Parathyroid adenoma (tissue), 2 donors: Measurements from ENCODE around the gene ALMS1.
"Not testable (repeated sequence)": the region's sequence is repeated elsewhere in the genome, so short reads cannot be mapped to it uniquely, and the experiment has no call there.

Experiments used
- H2AFZ ChIP-seq: fragments of 300-600 bp; sonication (generic); one replicate; pipeline ENCODE4 v1.7.0; 2017; ENCODE audit warnings: antibody characterized with exemption, mild to moderate bottlenecking
- H3K27ac ChIP-seq: fragments of 300-600 bp; sonication (generic); one replicate; pipeline ENCODE4 v1.7.0; 2017
- H3K27me3 ChIP-seq: fragments of 300-600 bp; sonication (generic); one replicate; pipeline ENCODE4 v1.7.0; 2017; ENCODE audit warnings: low read length; ENCODE audit not compliant: control insufficient read depth, insufficient read depth
- H3K36me3 ChIP-seq: fragments of 300-600 bp; sonication (generic); one replicate; pipeline ENCODE4 v1.7.0; 2017; ENCODE audit warnings: low read length; ENCODE audit not compliant: control insufficient read depth, insufficient read depth
- H3K4me1 ChIP-seq: fragments of 300-600 bp; sonication (generic); one replicate; pipeline ENCODE4 v1.7.0; 2017; ENCODE audit warnings: control low read depth
- H3K4me2 ChIP-seq: fragments of 300-600 bp; sonication (generic); one replicate; pipeline ENCODE4 v1.7.0; 2017; ENCODE audit warnings: low read length
- H3K4me3 ChIP-seq: fragments of 300-600 bp; sonication (generic); one replicate; pipeline ENCODE4 v1.7.0; 2017; ENCODE audit warnings: low read depth, low read length
- H3K79me2 ChIP-seq: fragments of 300-600 bp; sonication (generic); one replicate; pipeline ENCODE4 v1.7.0; 2017; ENCODE audit warnings: control low read depth
- H3K9ac ChIP-seq: fragments of 300-600 bp; sonication (generic); one replicate; pipeline ENCODE4 v1.7.0; 2017; ENCODE audit warnings: mild to moderate bottlenecking
- H3K9me3 ChIP-seq: fragments of 300-600 bp; sonication (generic); one replicate; pipeline ENCODE4 v1.7.0; 2017; ENCODE audit warnings: low read length; ENCODE audit not compliant: control insufficient read depth
- CTCF ChIP-seq: fragments of 300-600 bp; sonication (generic); IDR thresholded peaks from one replicate; pipeline ENCODE4 v1.7.0; 2017; ENCODE audit warnings: antibody characterized with exemption, mild to moderate bottlenecking
- donor health status: primary hyperparathyroidism.

The ALMS1 gene

DNA sequence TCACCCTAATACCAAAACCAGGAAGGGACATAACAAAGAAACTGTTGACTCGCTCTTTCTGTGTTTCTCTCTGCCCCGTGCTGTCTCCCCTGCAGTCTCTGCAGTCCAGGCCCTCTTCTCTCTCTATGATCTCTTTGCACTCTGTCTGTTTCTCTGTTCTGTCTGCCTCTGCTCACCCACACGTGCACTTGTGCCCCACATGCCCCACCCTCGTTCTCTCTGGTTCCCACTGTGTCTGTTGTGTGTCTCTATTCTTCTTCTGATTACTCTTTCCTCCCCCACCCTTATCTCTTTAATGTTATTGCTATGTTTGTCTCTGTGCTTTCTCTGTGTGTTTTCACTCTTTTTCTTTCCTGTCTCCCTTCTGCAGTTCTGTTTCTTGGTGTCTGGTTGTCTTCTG is 202.5 kb downstream of the ALMS1 start:
- H3K4me1 ChIP-seq: no peaks in the 10 kb centered on the region
- no peak overlapping the region for H3K4me2 ChIP-seq
- H3K79me2 ChIP-seq: no peaks in the 10 kb centered on the region
- H3K9ac ChIP-seq: no peak overlapping the region
- H3K9me3 ChIP-seq: no peaks in the 10 kb centered on the region
- no peaks in the 10 kb centered on the region for H3K36me3 ChIP-seq
- TF ChIP-seq CTCF: no peak
- H2AFZ ChIP-seq: no peak overlapping the region
- no peaks in the 10 kb centered on the region for H3K27me3 ChIP-seq
- H3K27ac ChIP-seq: no peak overlapping the region
- H3K4me3 ChIP-seq: no peak overlapping the region

DNA sequence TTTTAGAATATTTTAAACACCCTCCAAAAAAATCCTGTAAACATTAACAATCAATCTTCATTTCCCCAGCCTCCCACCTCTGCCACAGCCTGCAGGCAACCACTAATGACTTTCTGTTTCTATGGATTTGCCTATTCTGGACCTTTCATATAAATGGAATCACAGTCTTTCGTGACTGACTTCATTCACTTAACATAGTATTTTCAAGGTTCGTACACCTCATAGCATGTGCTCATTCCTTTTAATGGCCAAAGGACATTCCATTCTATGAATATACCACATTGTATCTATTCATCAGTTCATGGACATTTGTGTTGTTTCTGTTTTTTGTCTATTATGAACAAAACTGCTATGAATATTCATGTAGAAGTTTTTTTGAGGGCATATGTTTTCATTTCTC is 208.0 kb downstream of the ALMS1 start:
- TF ChIP-seq CTCF: no peak
- Histone ChIP-seq H3K4me3 (no peak overlapping the region), H2AFZ (no peak overlapping the region), H3K4me2 (no peak overlapping the region), H3K4me1 (no peaks in the 10 kb centered on the region), H3K36me3 (no peaks in the 10 kb centered on the region), H3K79me2 (no peaks in the 10 kb centered on the region), H3K9ac (no peak overlapping the region), H3K27ac (no peak overlapping the region), H3K9me3 (no peaks in the 10 kb centered on the region), H3K27me3 (no peaks in the 10 kb centered on the region)

- no peaks in the 10 kb centered on the region for H3K9me3 ChIP-seq
- no peak overlapping the region for H3K27ac ChIP-seq
- no peak overlapping the region for H3K4me2 ChIP-seq
- no peaks in the 10 kb centered on the region for H3K4me1 ChIP-seq
- no peaks in the 10 kb centered on the region for H3K27me3 ChIP-seq
- no peak for TF ChIP-seq CTCF
- no peak overlapping the region for H2AFZ ChIP-seq
- H3K4me3 ChIP-seq: no peak overlapping the region
- no peak overlapping the region for H3K9ac ChIP-seq
- H3K36me3 ChIP-seq: no peaks in the 10 kb centered on the region
- H3K79me2 ChIP-seq: no peaks in the 10 kb centered on the region
Measured at GRCh38 chr2:73594251-73594650, 208.6 kb downstream of the ALMS1 start.

- no peak for TF ChIP-seq CTCF
- Histone ChIP-seq H3K36me3 (no peaks in the 10 kb centered on the region), H3K4me2 (no peak overlapping the region), H3K4me1 (no peaks in the 10 kb centered on the region), H3K4me3 (no peak overlapping the region), H3K9me3 (no peaks in the 10 kb centered on the region), H2AFZ (no peak overlapping the region), H3K79me2 (no peaks in the 10 kb centered on the region), H3K9ac (no peak overlapping the region), H3K27ac (no peak overlapping the region), H3K27me3 (no peaks in the 10 kb centered on the region)
Measured at GRCh38 chr2:73601780-73602179, 216.1 kb downstream of the ALMS1 start.

DNA sequence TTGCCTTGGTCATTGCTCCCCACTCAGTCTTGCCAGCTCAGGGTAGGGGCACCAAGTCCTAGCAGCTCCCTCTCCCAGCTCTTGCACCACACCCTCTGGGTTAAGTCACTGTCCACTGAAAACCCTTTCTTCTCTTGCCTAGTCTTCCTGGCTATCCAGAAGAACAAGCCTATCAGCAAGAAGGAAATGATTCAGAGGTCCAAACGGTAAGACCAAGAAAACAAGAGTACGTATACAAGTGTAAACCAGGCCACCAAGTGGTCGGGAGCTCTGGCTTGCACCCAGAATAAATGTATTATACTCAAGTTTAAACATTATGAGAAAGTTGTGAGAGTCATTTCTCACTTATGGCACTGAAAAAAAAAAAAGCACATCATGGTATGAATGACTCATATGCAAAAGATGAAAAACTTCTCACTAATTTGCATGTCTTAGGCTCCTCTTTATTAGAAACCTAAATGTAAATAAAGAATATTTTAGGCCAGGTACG is 217.5 kb downstream of the ALMS1 start:
- not testable (repeated sequence) for H3K79me2 ChIP-seq, H3K36me3 ChIP-seq, H3K4me2 ChIP-seq, H3K4me3 ChIP-seq, H3K27ac ChIP-seq, H3K9me3 ChIP-seq, H3K4me1 ChIP-seq, H3K27me3 ChIP-seq, H3K9ac ChIP-seq, H2AFZ ChIP-seq

DNA sequence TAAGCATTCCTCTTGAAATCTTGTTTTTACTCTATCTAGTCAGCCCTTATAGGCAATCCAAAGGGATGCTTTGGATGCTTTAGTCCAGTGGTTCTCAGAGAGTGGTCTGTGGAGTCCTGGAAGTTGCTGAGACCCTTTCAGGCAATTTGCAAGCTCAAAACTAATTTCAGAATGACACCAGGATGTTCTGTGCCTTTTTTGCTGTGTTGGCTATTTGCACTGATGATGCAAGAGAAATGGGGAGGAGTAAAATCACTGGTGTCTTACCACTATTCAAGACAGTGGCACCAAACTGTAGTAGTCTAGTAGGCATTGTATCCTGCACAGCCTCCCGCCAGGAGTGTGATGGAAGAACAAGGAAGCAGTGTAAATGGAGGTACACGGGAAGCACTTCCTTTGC is 219.0 kb downstream of the ALMS1 start:
- not testable (repeated sequence) for H3K4me1 ChIP-seq, H3K4me2 ChIP-seq, H3K27ac ChIP-seq, H3K27me3 ChIP-seq, H3K4me3 ChIP-seq, H3K79me2 ChIP-seq, H3K9me3 ChIP-seq, H3K36me3 ChIP-seq, H3K9ac ChIP-seq, H2AFZ ChIP-seq
